H9 (cell line): Measurements from ENCODE around the gene PPOX. TPM values are rescaled to one million over a fixed set of nuclear protein-coding genes. Genes with fewer than 3 reads are reported as not detected.

Source experiments
- DNase-seq: peaks from one replicate; pipeline ENCODE4 v3.0.0-alpha.2; 2017
- H2AFZ ChIP-seq: one replicate; pipeline ENCODE4 v1.6.1; 2013; ENCODE audit warnings: mild to moderate bottlenecking, low read length, control low read depth, moderate library complexity
- H2AK5ac ChIP-seq: 2 replicates; pipeline ENCODE4 v1.6.1; 2013; ENCODE audit warnings: low read length, control low read depth, mixed read lengths; ENCODE audit not compliant: insufficient read length
- H2BK120ac ChIP-seq: one replicate; pipeline ENCODE4 v1.6.1; 2013; ENCODE audit warnings: low read depth, mild to moderate bottlenecking, low read length, control low read depth, inconsistent platforms; ENCODE audit not compliant: poor library complexity, severe bottlenecking
- H2BK12ac ChIP-seq: 2 replicates; pipeline ENCODE4 v1.6.1; 2013; ENCODE audit warnings: low read length, control low read depth, mixed read lengths, low read depth; ENCODE audit not compliant: insufficient read length
- H2BK15ac ChIP-seq: 2 replicates; pipeline ENCODE4 v1.6.1; 2013; ENCODE audit warnings: low read depth, low read length, control low read depth
- H2BK20ac ChIP-seq: one replicate; pipeline ENCODE4 v1.6.1; 2013; ENCODE audit warnings: low read depth, mild to moderate bottlenecking, low read length, control low read depth, inconsistent platforms; ENCODE audit not compliant: poor library complexity, severe bottlenecking
- H2BK5ac ChIP-seq: 2 replicates; pipeline ENCODE4 v1.6.1; 2013; ENCODE audit warnings: low read length, control low read depth, mixed read lengths; ENCODE audit not compliant: insufficient read length
- H3K14ac ChIP-seq: 2 replicates; pipeline ENCODE4 v1.6.1; 2013; ENCODE audit warnings: low read length, control low read depth; ENCODE audit not compliant: insufficient read depth
- H3K18ac ChIP-seq: 2 replicates; pipeline ENCODE4 v1.6.1; 2013; ENCODE audit warnings: low read depth, mild to moderate bottlenecking, mixed read lengths, low read length, control low read depth; ENCODE audit not compliant: insufficient read length
- H3K23ac ChIP-seq: 2 replicates; pipeline ENCODE4 v1.6.1; 2013; ENCODE audit warnings: low read length, control low read depth, mixed read lengths, low read depth; ENCODE audit not compliant: insufficient read length
- H3K23me2 ChIP-seq: 2 replicates; pipeline ENCODE4 v1.6.1; 2013; ENCODE audit warnings: low read depth, mild to moderate bottlenecking, mixed read lengths, low read length, control low read depth; ENCODE audit not compliant: insufficient read length, poor library complexity, severe bottlenecking
- H3K27ac ChIP-seq: 2 replicates; pipeline ENCODE4 v1.5.1; 2013; ENCODE audit warnings: low read length, control low read depth, mixed read lengths, low read depth; ENCODE audit not compliant: insufficient read length
- H3K27me3 ChIP-seq: 2 replicates; pipeline ENCODE4 v1.6.1; 2013; ENCODE audit warnings: low read length, control low read depth, inconsistent platforms; ENCODE audit not compliant: insufficient read depth
- H3K4ac ChIP-seq: 2 replicates; pipeline ENCODE4 v1.6.1; 2013; ENCODE audit warnings: low read depth, mild to moderate bottlenecking, control low read depth, inconsistent platforms, low read length, moderate library complexity
- H3K4me1 ChIP-seq: 2 replicates; pipeline ENCODE4 v1.6.1; 2013; ENCODE audit warnings: low read length, control low read depth, inconsistent platforms; ENCODE audit not compliant: insufficient read depth
- H3K4me2 ChIP-seq: 2 replicates; pipeline ENCODE4 v1.6.1; 2013; ENCODE audit warnings: low read length, control low read depth, mixed read lengths; ENCODE audit not compliant: insufficient read length, insufficient read depth
- H3K56ac ChIP-seq: 2 replicates; pipeline ENCODE4 v1.6.1; 2013; ENCODE audit warnings: low read depth, mild to moderate bottlenecking, mixed read lengths, low read length, control low read depth; ENCODE audit not compliant: insufficient read length
- H3K79me1 ChIP-seq: 2 replicates; pipeline ENCODE4 v1.6.1; 2013; ENCODE audit warnings: low read depth, mild to moderate bottlenecking, moderate library complexity, low read length, control low read depth, inconsistent platforms; ENCODE audit not compliant: insufficient read depth, poor library complexity, severe bottlenecking
- H3K79me2 ChIP-seq: 2 replicates; pipeline ENCODE4 v1.6.1; 2013; ENCODE audit warnings: low read length, control low read depth, inconsistent platforms; ENCODE audit not compliant: insufficient read depth
- H3K9ac ChIP-seq: 2 replicates; pipeline ENCODE4 v1.6.1; 2013; ENCODE audit warnings: low read length, control low read depth, mixed read lengths; ENCODE audit not compliant: insufficient read length; ENCODE audit errors: extremely low read depth
- H3K9me3 ChIP-seq: one replicate; pipeline ENCODE4 v1.6.1; 2013; ENCODE audit warnings: low read depth, low read length, inconsistent platforms; ENCODE audit not compliant: control insufficient read depth
- H3T11ph ChIP-seq: one replicate; pipeline ENCODE4 v1.6.1; 2013; ENCODE audit warnings: mild to moderate bottlenecking, low read length, control low read depth, inconsistent platforms
- H4K20me1 ChIP-seq: one replicate; pipeline ENCODE4 v1.6.1; 2013; ENCODE audit not compliant: control insufficient read depth, insufficient read length, insufficient read depth
- H4K5ac ChIP-seq: 2 replicates; pipeline ENCODE4 v1.6.1; 2013; ENCODE audit warnings: low read depth, mild to moderate bottlenecking, mixed read lengths, low read length, control low read depth; ENCODE audit not compliant: insufficient read length
- H4K8ac ChIP-seq: replicated peaks from 2 replicates; pipeline ENCODE4 v1.6.1; 2013; ENCODE audit warnings: low read length, control low read depth, mixed read lengths, low read depth; ENCODE audit not compliant: insufficient read length
- H4K91ac ChIP-seq: 2 replicates; pipeline ENCODE4 v1.6.1; 2013; ENCODE audit warnings: low read depth, mild to moderate bottlenecking, moderate library complexity, mixed read lengths, low read length, control low read depth; ENCODE audit not compliant: insufficient read length
- H3K27ac Mint-ChIP-seq, 3 experiments: 2 replicates in 2 of 3; 3 replicates in 1 of 3; pipeline ENCODE4 v1.8.0; 2020 to 2021; ENCODE audit warnings: mixed read lengths in 3 of 3, mild to moderate bottlenecking in 1 of 3, moderate library complexity in 1 of 3
- H3K27me3 Mint-ChIP-seq: 2 replicates; pipeline ENCODE4 v1.8.0; 2021; ENCODE audit warnings: low read depth, mild to moderate bottlenecking, moderate library complexity, mixed read lengths
- H3K36me3 Mint-ChIP-seq, 3 experiments: 2 replicates in 2 of 3; 3 replicates in 1 of 3; pipeline ENCODE4 v1.8.0; 2020 to 2021; ENCODE audit warnings: low read depth in 3 of 3, mixed read lengths in 3 of 3; ENCODE audit not compliant: insufficient read depth in 1 of 3
- H3K4me1 Mint-ChIP-seq, 2 experiments: 2 replicates each; pipeline ENCODE4 v1.8.0; 2020; ENCODE audit warnings: mixed read lengths in 2 of 2
- H3K4me3 Mint-ChIP-seq, 2 experiments: 2 replicates in 1 of 2; 3 replicates in 1 of 2; pipeline ENCODE4 v1.8.0; 2020 to 2021; ENCODE audit warnings: mild to moderate bottlenecking in 2 of 2, mixed read lengths in 2 of 2, moderate library complexity in 1 of 2
- H3K9me3 Mint-ChIP-seq, 2 experiments: 2 replicates in 1 of 2; 3 replicates in 1 of 2; pipeline ENCODE4 v1.8.0; 2020; ENCODE audit warnings: mild to moderate bottlenecking in 2 of 2, mixed read lengths in 2 of 2, moderate library complexity in 1 of 2
- WGBS: extraction: QIAGEN DNeasy Blood & Tissue Kit; methylation state at CpG from one replicate; pipeline ENCODE4 v1.1.7; 2013; ENCODE audit warnings: missing lambda C conversion rate, low lambda C conversion rate, mixed read lengths; ENCODE audit not compliant: insufficient read length; ENCODE audit errors: extremely low coverage; 5-methylcytosine and 5-hydroxymethylcytosine counted together
- total RNA-seq: library from RNA; stranded (reverse); gene quantifications from 2 replicates; pipeline ENCODE4 v1.2.1, GENCODE V29; 2021
- TF ChIP-seq, protein P1 (sequence below): fragments of 200-600 bp; sonication (generic); conservative IDR thresholded peaks from 3 replicates; pipeline ENCODE4 v1.8.0; 2021; ENCODE audit warnings: antibody characterized with exemption, mild to moderate bottlenecking

PPOX gene
- total RNA-seq, 1 experiment from 2014 or later, result 39.8 TPM

DNA sequence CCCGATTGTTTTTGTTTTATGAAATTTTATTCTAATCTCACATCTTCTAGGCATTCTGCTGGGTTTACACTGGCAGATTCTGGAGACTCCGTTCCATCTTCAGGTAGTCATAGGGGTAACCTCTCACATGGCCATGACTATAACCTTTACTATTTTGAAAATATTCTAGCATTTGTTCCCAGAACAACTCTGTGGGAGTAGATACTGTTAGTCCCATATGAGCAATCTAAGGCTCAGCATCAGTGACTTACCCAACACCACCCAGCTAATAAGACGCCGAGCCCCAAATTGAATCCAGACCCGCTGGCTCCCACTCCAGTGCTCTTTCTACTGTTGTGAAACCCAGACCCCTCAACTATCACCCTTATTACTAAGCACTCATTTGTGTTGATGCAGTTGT is 22.8 kb downstream of the PPOX start:
- no peak overlapping the region for H2BK15ac ChIP-seq
- no peak overlapping the region for H3K27ac ChIP-seq
- Mint-ChIP-seq H3K27ac (no peak overlapping the region), H3K4me3 (no peak overlapping the region; a peak in 1 of 5 replicates), H3K4me1 (peaks cover 7 to 12% of the 10 kb centered on the region in 2 experiments), H3K27me3 (no peaks in the 10 kb centered on the region), H3K9me3 (no peaks in the 10 kb centered on the region), H3K36me3 (peaks cover 0 to 19% (median 10%) of the 10 kb centered on the region in 3 experiments; a peak in 4 of 7 replicates)
- H3K4ac ChIP-seq, result no peak overlapping the region
- H3K23me2 ChIP-seq, result no peaks in the 10 kb centered on the region
- no peak overlapping the region for H4K5ac ChIP-seq
- no CpG with 5 or more reads among the region's 5 CpGs for WGBS
- H3K79me1 ChIP-seq, result no peaks in the 10 kb centered on the region
- H2AK5ac ChIP-seq, result no peak overlapping the region
- no peak overlapping the region for H4K91ac ChIP-seq
- peaks cover 3% of the 10 kb centered on the region for H4K20me1 ChIP-seq
- H2BK12ac ChIP-seq, result no peak overlapping the region
- H3K9ac ChIP-seq, result no peak overlapping the region
- H3K56ac ChIP-seq, result no peak overlapping the region
- no peak overlapping the region for H4K8ac ChIP-seq
- no peak overlapping the region for H3K23ac ChIP-seq
- no peaks in the 10 kb centered on the region for H3K27me3 ChIP-seq
- TF ChIP-seq, protein P1, sequence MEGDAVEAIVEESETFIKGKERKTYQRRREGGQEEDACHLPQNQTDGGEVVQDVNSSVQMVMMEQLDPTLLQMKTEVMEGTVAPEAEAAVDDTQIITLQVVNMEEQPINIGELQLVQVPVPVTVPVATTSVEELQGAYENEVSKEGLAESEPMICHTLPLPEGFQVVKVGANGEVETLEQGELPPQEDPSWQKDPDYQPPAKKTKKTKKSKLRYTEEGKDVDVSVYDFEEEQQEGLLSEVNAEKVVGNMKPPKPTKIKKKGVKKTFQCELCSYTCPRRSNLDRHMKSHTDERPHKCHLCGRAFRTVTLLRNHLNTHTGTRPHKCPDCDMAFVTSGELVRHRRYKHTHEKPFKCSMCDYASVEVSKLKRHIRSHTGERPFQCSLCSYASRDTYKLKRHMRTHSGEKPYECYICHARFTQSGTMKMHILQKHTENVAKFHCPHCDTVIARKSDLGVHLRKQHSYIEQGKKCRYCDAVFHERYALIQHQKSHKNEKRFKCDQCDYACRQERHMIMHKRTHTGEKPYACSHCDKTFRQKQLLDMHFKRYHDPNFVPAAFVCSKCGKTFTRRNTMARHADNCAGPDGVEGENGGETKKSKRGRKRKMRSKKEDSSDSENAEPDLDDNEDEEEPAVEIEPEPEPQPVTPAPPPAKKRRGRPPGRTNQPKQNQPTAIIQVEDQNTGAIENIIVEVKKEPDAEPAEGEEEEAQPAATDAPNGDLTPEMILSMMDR, result no peak
- no peaks in the 10 kb centered on the region for H3K79me2 ChIP-seq
- H2AFZ ChIP-seq, result no peak overlapping the region
- no peak overlapping the region for H3K14ac ChIP-seq
- no peak overlapping the region for H3K4me2 ChIP-seq
- no peak for DNase-seq
- H3K4me1 ChIP-seq, result no peaks in the 10 kb centered on the region
- H3T11ph ChIP-seq, result no peak overlapping the region
- no peak overlapping the region for H3K18ac ChIP-seq
- no peak overlapping the region for H2BK5ac ChIP-seq
- no peak overlapping the region for H2BK120ac ChIP-seq
- no peak overlapping the region for H2BK20ac ChIP-seq
- H3K9me3 ChIP-seq, result no peaks in the 10 kb centered on the region
